ENCODE measurements around the gene WDR18. TPM values are rescaled to one million over a fixed set of nuclear protein-coding genes. Genes with fewer than 3 reads are reported as not detected.

Gene WDR18
- polyA plus RNA-seq, 1 of the 3 experiments (the other 2 are of a cell fraction) = 47.9 TPM

- no peak for DNase-seq
- Histone ChIP-seq H3F3A (replicated peaks; ENCODE audit: insufficient read depth) (no peaks in the 10 kb centered on the region), H3K4me1 (ENCODE audit: control insufficient read depth in 1 of 2, insufficient read depth in 2 of 2, low read depth in 1 of 2, low read length in 1 of 2) (peaks cover 7 to 12% of the 10 kb centered on the region in 2 experiments; a peak in 1 of 4 replicates), H3K27ac (ENCODE audit: low read depth in 2 of 2, low read length in 1 of 2) (no peak overlapping the region), H3K9ac (no peak overlapping the region), H3K9me2 (no peaks in the 10 kb centered on the region), H3K9me3 (no peaks in the 10 kb centered on the region), H3K36me3 (replicated peaks in 1 of 2; ENCODE audit: control insufficient read depth in 1 of 2, insufficient read depth in 2 of 2, low read length in 1 of 2) (peaks cover 0 to 51% of the 10 kb centered on the region in 2 experiments), H4K20me1 (ENCODE audit: insufficient read depth) (peaks cover 47% of the 10 kb centered on the region), H2AFZ (ENCODE audit: low read depth) (no peak overlapping the region), H3K4me3 (ENCODE audit: low read depth in 2 of 2, low read length in 1 of 2) (no peak overlapping the region), H3K27me3 (ENCODE audit: insufficient read depth) (no peaks in the 10 kb centered on the region), H3K4me2 (no peak overlapping the region), H3K79me2 (ENCODE audit: insufficient read depth) (peaks cover 47% of the 10 kb centered on the region)
- no CpG with 5 or more reads among the region's 10 CpGs for WGBS (ENCODE audit: low lambda C conversion rate)
- TF ChIP-seq SMC3 (IDR thresholded peaks at IDR 0.05; ENCODE audit: low read depth, low read length) (no peak), EZH2phosphoT487 (IDR thresholded peaks at IDR 0.05; ENCODE audit: borderline replicate concordance, low read depth) (no peak), POLR2AphosphoS5 (IDR thresholded peaks at IDR 0.05; ENCODE audit: low read depth, low read length) (no peak), GATA2 (CRISPR knock-in tag; IDR thresholded peaks at IDR 0.05) (no peak), MXI1 (IDR thresholded peaks at IDR 0.05; ENCODE audit: low read depth, low read length) (no peak), USF2 (IDR thresholded peaks at IDR 0.05; ENCODE audit: borderline replicate concordance, low read depth, low read length) (no peak), RXRA (IDR thresholded peaks at IDR 0.05; ENCODE audit: borderline replicate concordance, low read depth) (no peak), SIN3A (IDR thresholded peaks at IDR 0.05; ENCODE audit: borderline replicate concordance, low read depth, low read length) (no peak), USF1 (IDR thresholded peaks at IDR 0.05; ENCODE audit: borderline replicate concordance, low read depth) (no peak), YY1 (IDR thresholded peaks at IDR 0.05; ENCODE audit: low read depth) (no peak), NRF1 (IDR thresholded peaks at IDR 0.05; ENCODE audit: low read depth, low read length) (no peak), TEAD4 (IDR thresholded peaks at IDR 0.05; ENCODE audit: borderline replicate concordance, insufficient read depth) (no peak), MAX (IDR thresholded peaks at IDR 0.05; ENCODE audit: low read depth) (no peak), TCF12 (IDR thresholded peaks at IDR 0.05) (no peak)
- ChIA-PET CTCF (no interaction called here), POLR2A (no interaction called here)
Observed at GRCh38 chr19:1013218-1013617, 29.1 kb downstream of the WDR18 start.

- CTCF ChIA-PET = no interaction called here
- TF ChIP-seq EP300 (IDR thresholded peaks at IDR 0.05; ENCODE audit: borderline replicate concordance in 1 of 2, low read depth in 1 of 2, low read length in 1 of 2) (no peak), POLR2AphosphoS5 (IDR thresholded peaks at IDR 0.05; ENCODE audit: low read depth, low read length) (no peak), RAD21 (IDR thresholded peaks at IDR 0.05; ENCODE audit: low read length) (no peak), YY1 (IDR thresholded peaks at IDR 0.05; ENCODE audit: low read depth) (no peak), CTCF (IDR thresholded peaks at IDR 0.05) (no peak), JUND (IDR thresholded peaks at IDR 0.05) (no peak), REST (IDR thresholded peaks at IDR 0.05; ENCODE audit: low read depth, low read length) (no peak), ELF1 (IDR thresholded peaks at IDR 0.05) (no peak), EZH2phosphoT487 (IDR thresholded peaks at IDR 0.05; ENCODE audit: borderline replicate concordance, low read depth) (no peak)
Observed at GRCh38 chr19:1014161-1015060, 30.3 kb downstream of the WDR18 start.

More at GRCh38 chr19:1014161-1015060, 30.3 kb downstream of the WDR18 start:
- peaks cover 59% of the 10 kb centered on the region for H4K20me1 ChIP-seq (ENCODE audit: insufficient read depth)
- H3K36me3 ChIP-seq (replicated peaks in 1 of 2; ENCODE audit: control insufficient read depth in 1 of 2, insufficient read depth in 2 of 2, low read length in 1 of 2) = peaks cover 0 to 44% of the 10 kb centered on the region in 2 experiments
- H3F3A ChIP-seq (replicated peaks; ENCODE audit: insufficient read depth) = no peaks in the 10 kb centered on the region
- POLR2A ChIA-PET = no interaction called here
- H3K9me2 ChIP-seq = no peaks in the 10 kb centered on the region
- DNase-seq = no peak
- no peak overlapping the region for H3K4me3 ChIP-seq (ENCODE audit: low read depth in 2 of 2, low read length in 1 of 2)
- no peak overlapping the region for H3K27ac ChIP-seq (ENCODE audit: low read depth in 2 of 2, low read length in 1 of 2)
- no peaks in the 10 kb centered on the region for H3K9me3 ChIP-seq
- peaks cover 13 to 18% of the 10 kb centered on the region in 2 experiments; a peak in 1 of 4 replicates for H3K4me1 ChIP-seq (ENCODE audit: control insufficient read depth in 1 of 2, insufficient read depth in 2 of 2, low read depth in 1 of 2, low read length in 1 of 2)
- no peak overlapping the region for H3K9ac ChIP-seq
- peaks cover 59% of the 10 kb centered on the region for H3K79me2 ChIP-seq (ENCODE audit: insufficient read depth)
- no peak overlapping the region for H2AFZ ChIP-seq (ENCODE audit: low read depth)
- no peak overlapping the region for H3K4me2 ChIP-seq
- WGBS (ENCODE audit: low lambda C conversion rate) = 96% methylated on average over 31 of the region's 49 CpGs
- no peaks in the 10 kb centered on the region for H3K27me3 ChIP-seq (ENCODE audit: insufficient read depth)

Data from SK-N-SH (cell line).